Cardiac muscle cell (in vitro differentiated cells and primary cell): ENCODE data around the gene CCL25. TPM values are rescaled to one million over a fixed set of nuclear protein-coding genes. Genes with fewer than 3 reads are reported as not detected.

Experiments
- DNase-seq, 2 donors: peaks; one replicate each; pipeline versions ENCODE4 v3.0.0 to v3.0.0-alpha.2; 2010 to 2017; ENCODE audit warnings: low read depth in 1 of 2, low spot score in 1 of 2
- H3K27ac ChIP-seq: fragments of 200-600 bp; sonication (generic); 2 replicates; pipeline ENCODE4 v1.5.1; 2016
- H3K27me3 ChIP-seq: fragments of 200-600 bp; sonication (generic); 2 replicates; pipeline ENCODE4 v1.6.0; 2016; ENCODE audit warnings: control low read depth
- H3K36me3 ChIP-seq: fragments of 200-600 bp; sonication (generic); 2 replicates; pipeline ENCODE4 v1.5.1; 2016; ENCODE audit warnings: control low read depth
- H3K4me1 ChIP-seq: fragments of 200-600 bp; sonication (generic); 2 replicates; pipeline ENCODE4 v1.8.1; 2017; ENCODE audit warnings: low read depth, mild to moderate bottlenecking, mixed run types
- H3K4me3 ChIP-seq: fragments of 200-600 bp; sonication (generic); 2 replicates; pipeline ENCODE4 v1.5.1; 2016; ENCODE audit warnings: mild to moderate bottlenecking
- H3K9me3 ChIP-seq: fragments of 200-600 bp; sonication (generic); 2 replicates; pipeline ENCODE4 v1.5.1; 2017; ENCODE audit warnings: low read depth, mild to moderate bottlenecking, control low read depth
- polyA plus RNA-seq: library from polyadenylated mRNA; unstranded; fragments of >200 nt; fragmentation: Nextera tagmentation; extraction: Ambion mirVana; gene quantifications from 2 replicates; pipeline ENCODE4 v1.2.1, GENCODE V29; 2016
- total RNA-seq: library from RNA; depleted of rRNA; stranded (reverse); fragments of >200 nt; gene quantifications from 2 replicates; pipeline ENCODE4 v1.2.3, GENCODE V29; 2016
- TF ChIP-seq, protein P1 (sequence below): IDR thresholded peaks from 2 replicates; pipeline ENCODE4 v1.5.1; 2012; ENCODE audit warnings: low read depth, mild to moderate bottlenecking, low read length

The CCL25 gene
- total and polyA plus RNA-seq, 2 experiments from 2014 or later = not detected

DNA sequence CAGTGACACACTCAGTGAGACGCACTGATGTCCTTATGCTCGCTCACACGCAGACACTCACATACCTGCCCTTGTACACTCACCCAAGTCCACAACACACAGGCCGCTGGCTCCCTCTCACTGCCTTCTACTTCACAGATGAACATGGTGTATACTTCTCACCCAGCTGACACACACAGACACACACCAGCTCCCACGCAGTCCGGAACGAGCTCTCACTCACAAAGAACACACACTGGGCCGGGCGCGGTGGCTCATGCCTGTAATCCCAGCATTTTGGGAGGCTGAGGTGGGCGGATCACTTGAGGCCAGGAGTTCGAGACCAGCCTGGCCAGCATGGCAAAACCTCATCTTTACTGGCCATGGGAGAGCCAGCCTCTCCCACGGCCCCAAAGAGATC, 31.6 kb downstream of the CCL25 start:
- Histone ChIP-seq H3K27me3 (no peaks in the 10 kb centered on the region), H3K9me3 (no peaks in the 10 kb centered on the region), H3K27ac (no peak overlapping the region), H3K4me3 (no peak overlapping the region), H3K36me3 (no peaks in the 10 kb centered on the region), H3K4me1 (no peaks in the 10 kb centered on the region)
- no peak for DNase-seq
- TF ChIP-seq, protein P1, sequence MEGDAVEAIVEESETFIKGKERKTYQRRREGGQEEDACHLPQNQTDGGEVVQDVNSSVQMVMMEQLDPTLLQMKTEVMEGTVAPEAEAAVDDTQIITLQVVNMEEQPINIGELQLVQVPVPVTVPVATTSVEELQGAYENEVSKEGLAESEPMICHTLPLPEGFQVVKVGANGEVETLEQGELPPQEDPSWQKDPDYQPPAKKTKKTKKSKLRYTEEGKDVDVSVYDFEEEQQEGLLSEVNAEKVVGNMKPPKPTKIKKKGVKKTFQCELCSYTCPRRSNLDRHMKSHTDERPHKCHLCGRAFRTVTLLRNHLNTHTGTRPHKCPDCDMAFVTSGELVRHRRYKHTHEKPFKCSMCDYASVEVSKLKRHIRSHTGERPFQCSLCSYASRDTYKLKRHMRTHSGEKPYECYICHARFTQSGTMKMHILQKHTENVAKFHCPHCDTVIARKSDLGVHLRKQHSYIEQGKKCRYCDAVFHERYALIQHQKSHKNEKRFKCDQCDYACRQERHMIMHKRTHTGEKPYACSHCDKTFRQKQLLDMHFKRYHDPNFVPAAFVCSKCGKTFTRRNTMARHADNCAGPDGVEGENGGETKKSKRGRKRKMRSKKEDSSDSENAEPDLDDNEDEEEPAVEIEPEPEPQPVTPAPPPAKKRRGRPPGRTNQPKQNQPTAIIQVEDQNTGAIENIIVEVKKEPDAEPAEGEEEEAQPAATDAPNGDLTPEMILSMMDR = no peak

DNA sequence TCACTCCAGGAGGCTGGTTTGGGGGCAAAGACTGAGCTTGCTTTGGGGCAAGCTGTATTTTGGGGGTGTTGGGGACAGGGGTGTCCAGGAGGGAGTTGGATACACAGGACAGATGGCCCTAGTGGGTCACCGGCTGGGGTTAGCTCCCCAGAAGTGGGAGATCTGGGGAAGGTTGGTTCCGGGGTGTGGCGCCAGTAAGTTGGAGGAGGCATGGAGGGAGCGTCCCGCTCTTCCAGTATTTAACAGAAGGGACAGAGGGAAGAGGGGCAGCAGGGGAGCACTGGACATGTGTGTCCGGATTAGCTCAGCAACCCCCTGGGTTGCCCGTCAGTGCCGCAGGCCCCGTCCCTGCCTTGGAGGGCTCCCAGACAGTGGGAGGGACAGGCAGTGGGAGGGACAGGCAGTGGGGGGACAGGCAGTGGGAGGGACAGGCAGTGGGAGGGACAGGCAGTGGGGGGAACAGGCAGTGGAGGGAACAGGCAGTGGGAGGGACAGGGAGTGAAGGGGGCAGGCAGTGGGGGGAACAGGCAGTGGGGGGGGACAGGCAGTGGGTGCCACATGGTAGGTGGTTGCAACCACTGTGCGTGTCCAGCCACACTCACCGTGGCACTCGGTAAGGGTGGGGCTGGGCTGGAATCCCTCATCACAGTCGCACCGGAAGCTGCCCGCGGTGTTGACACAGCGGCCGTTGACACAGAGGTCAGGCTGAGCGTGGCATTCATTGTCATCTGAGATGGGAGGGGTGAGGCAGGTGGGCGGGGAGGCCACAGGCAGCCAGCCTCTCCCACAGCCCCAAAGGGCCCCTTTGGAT, 33.2 kb downstream of the CCL25 start:
- no peaks in the 10 kb centered on the region for H3K36me3 ChIP-seq
- H3K9me3 ChIP-seq = no peaks in the 10 kb centered on the region
- no peak overlapping the region for H3K4me3 ChIP-seq
- H3K27ac ChIP-seq = peak overlapping the region; percentile 56
- TF ChIP-seq, protein P1 = no peak
- no peaks in the 10 kb centered on the region for H3K27me3 ChIP-seq
- DNase-seq = peak in 1 of 2 donors; percentile 21
- H3K4me1 ChIP-seq = no peaks in the 10 kb centered on the region

DNA sequence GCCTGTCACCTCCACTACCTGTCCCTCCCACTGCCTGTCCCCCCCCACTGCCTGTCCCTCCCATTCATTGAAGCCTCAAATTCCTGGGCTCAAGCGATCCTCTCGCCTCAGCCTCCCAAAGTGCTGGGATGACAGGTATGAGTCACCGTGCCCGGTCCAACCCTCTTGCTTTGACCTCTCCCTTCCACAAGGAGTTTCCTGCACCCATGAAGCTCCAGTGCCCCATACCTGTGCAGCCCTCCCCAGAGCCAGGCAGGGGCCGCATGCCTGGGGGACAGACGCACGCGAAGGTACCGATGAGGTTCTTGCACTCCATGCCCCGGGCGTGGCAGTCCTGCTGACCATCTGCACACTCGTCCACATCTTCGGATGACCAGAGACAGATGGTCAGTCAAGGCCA, 34.3 kb downstream of the CCL25 start:
- H3K4me3 ChIP-seq = no peak overlapping the region
- no peaks in the 10 kb centered on the region for H3K4me1 ChIP-seq
- TF ChIP-seq, protein P1 = no peak
- no peak for DNase-seq
- no peaks in the 10 kb centered on the region for H3K9me3 ChIP-seq
- no peaks in the 10 kb centered on the region for H3K27me3 ChIP-seq
- no peak overlapping the region for H3K27ac ChIP-seq
- H3K36me3 ChIP-seq = no peaks in the 10 kb centered on the region

DNA sequence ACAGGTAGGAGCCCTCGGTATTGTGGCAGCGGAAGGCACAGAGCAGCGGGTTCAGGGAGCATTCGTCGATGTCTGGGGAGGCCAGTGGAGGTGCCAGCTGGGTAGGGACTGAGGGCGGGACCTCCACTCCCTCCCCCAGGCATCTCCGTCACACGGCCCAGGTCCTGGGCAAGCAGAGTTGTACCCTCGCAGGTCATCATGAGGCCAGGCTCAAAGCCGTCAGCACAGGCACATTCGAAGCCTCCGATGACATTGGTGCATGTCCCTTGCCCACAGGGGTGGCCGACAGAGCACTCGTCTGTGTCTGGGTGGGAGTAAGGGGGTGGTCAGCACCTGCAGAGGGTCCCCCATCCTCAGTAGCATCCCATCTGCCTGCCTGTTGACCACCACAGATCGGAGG, 35.3 kb downstream of the CCL25 start:
- no peak for DNase-seq
- H3K36me3 ChIP-seq = no peaks in the 10 kb centered on the region
- no peaks in the 10 kb centered on the region for H3K9me3 ChIP-seq
- TF ChIP-seq, protein P1 = no peak
- H3K27me3 ChIP-seq = no peaks in the 10 kb centered on the region
- H3K4me1 ChIP-seq = no peaks in the 10 kb centered on the region
- H3K27ac ChIP-seq = no peak overlapping the region
- no peak overlapping the region for H3K4me3 ChIP-seq

DNA sequence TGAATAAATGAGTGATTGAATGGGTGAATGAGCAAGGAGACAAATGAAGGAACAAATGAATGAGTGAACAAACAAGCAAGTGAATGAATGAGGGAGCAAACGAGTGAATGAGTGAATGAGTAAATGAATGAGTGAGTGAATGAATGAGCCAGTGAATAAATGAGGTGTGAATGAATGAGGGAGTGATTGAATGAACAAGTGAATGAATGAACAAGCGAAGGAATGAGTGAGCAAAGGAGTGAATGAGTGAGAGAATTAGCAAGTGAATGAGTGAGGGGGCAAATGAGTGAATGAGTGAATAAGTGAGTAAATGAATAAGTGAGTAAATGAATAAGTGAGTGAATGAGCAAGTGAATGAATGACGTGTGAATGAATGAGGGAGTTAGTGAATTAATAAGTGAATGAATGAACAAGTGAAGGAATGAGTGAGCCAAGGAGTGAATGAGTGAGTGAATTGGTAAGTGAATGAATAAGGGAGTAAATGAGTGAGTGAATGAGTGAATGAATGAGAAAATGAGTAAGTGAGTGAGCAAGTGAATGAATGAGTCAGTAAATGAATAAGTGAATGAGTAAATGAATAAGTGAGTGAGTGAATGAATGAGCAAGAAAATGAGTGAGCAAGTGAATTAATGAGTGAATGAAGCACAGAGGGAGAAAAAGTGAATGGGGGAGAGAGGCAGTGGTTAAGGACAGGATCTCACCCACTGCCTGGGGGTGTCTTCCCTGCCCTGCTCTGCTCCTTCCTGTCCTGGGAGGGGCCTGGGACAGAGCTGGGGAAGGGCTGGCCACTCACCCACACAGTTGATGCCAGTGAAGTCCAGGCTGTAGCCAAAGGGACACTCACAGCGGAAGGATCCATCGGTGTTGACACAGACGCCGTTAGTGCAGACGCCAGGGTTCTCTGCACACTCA, 36.4 kb downstream of the CCL25 start:
- no peak overlapping the region for H3K4me3 ChIP-seq
- peak overlapping the region; percentile 23 for H3K27ac ChIP-seq
- no peaks in the 10 kb centered on the region for H3K27me3 ChIP-seq
- TF ChIP-seq, protein P1 = no peak
- H3K4me1 ChIP-seq = no peaks in the 10 kb centered on the region
- no peaks in the 10 kb centered on the region for H3K36me3 ChIP-seq
- DNase-seq = no peak
- no peaks in the 10 kb centered on the region for H3K9me3 ChIP-seq
